IMR-90 (cell line): ENCODE results near the gene MPI. TPM values are rescaled to one million over a fixed set of nuclear protein-coding genes. Genes with fewer than 3 reads are reported as not detected.
A peak's percentile ranks its signal among the peaks of the same experiment; 100 is the strongest.

Experiments
- ATAC-seq: fragments of 200-7000 bp; cut with Tn5 transposase; 2 replicates; pipeline ENCODE4 v1.9.1; 2020; ENCODE audit warnings: low read depth, mild to moderate bottlenecking, moderate library complexity
- BruUV-seq: library from RNA; stranded (reverse); fragments of 400-500 nt; replicated peaks from 2 replicates; lab custom pipeline; 2021; lab: Mats Ljungman, UMichigan
- CTCF ChIA-PET: fragments of 300-600 bp; formaldehyde crosslinking; extraction: SDS; loops from one replicate; lab custom pipeline; 2021; ENCODE audit warnings: antibody characterized with exemption; lab: Yijun Ruan, JAX
- POLR2A ChIA-PET: fragments of 300-600 bp; sonication (Branson Sonifier 250); formaldehyde crosslinking; loops from one replicate; lab custom pipeline; 2022; ENCODE audit warnings: antibody characterized with exemption; ENCODE audit not compliant: unreplicated experiment; lab: Charles Lee
- DNase-seq: peaks from one replicate; pipeline ENCODE4 v3.0.0; 2013
- H2AFZ ChIP-seq: replicated peaks from 2 replicates; pipeline ENCODE3; 2013; ENCODE audit warnings: low read length, mild to moderate bottlenecking; ENCODE audit not compliant: poor library complexity
- H2AK5ac ChIP-seq: 2 replicates; pipeline ENCODE4 v1.6.1; 2013; ENCODE audit warnings: low read depth, low read length, inconsistent platforms
- H2AK9ac ChIP-seq: replicated peaks from 2 replicates; pipeline ENCODE3; 2013; ENCODE audit warnings: mild to moderate bottlenecking, low read depth, low read length, moderate library complexity; ENCODE audit not compliant: poor library complexity
- H2BK120ac ChIP-seq: 2 replicates; pipeline ENCODE4 v1.6.1; 2013; ENCODE audit warnings: low read depth, low read length, inconsistent platforms
- H2BK15ac ChIP-seq: 3 replicates; pipeline ENCODE4 v1.6.1; 2013; ENCODE audit warnings: low read depth, low read length, inconsistent platforms
- H2BK20ac ChIP-seq: 2 replicates; pipeline ENCODE4 v1.6.1; 2013; ENCODE audit warnings: low read depth, mild to moderate bottlenecking, inconsistent platforms, low read length, moderate library complexity
- H2BK5ac ChIP-seq: 2 replicates; pipeline ENCODE4 v1.6.1; 2013; ENCODE audit warnings: mild to moderate bottlenecking, low read depth, low read length, inconsistent platforms; ENCODE audit not compliant: poor library complexity, severe bottlenecking
- H3K14ac ChIP-seq: replicated peaks from 2 replicates; pipeline ENCODE4 v1.6.1; 2013; ENCODE audit warnings: low read depth, low read length, inconsistent platforms
- H3K18ac ChIP-seq: 2 replicates; pipeline ENCODE4 v1.6.1; 2013; ENCODE audit warnings: low read depth, low read length, control low read depth
- H3K23ac ChIP-seq: 2 replicates; pipeline ENCODE4 v1.6.1; 2013; ENCODE audit warnings: low read depth, low read length, inconsistent platforms
- H3K27ac ChIP-seq: 2 replicates; pipeline ENCODE4 v1.5.1; 2013; ENCODE audit warnings: mild to moderate bottlenecking, control low read depth, low read length; ENCODE audit not compliant: insufficient read depth
- H3K27me3 ChIP-seq: 2 replicates; pipeline ENCODE4 v1.6.1; 2013; ENCODE audit warnings: low read length; ENCODE audit not compliant: control insufficient read depth, insufficient read depth
- H3K36me3 ChIP-seq: 2 replicates; pipeline ENCODE4 v1.6.1; 2013; ENCODE audit warnings: low read length, mixed read lengths; ENCODE audit not compliant: control insufficient read depth, insufficient read depth
- H3K4ac ChIP-seq: 2 replicates; pipeline ENCODE4 v1.6.1; 2013; ENCODE audit warnings: low read depth, low read length, inconsistent platforms
- H3K4me1 ChIP-seq: 2 replicates; pipeline ENCODE4 v1.6.1; 2013; ENCODE audit warnings: low read length, mixed read lengths; ENCODE audit not compliant: control insufficient read depth, insufficient read depth
- H3K4me2 ChIP-seq: 2 replicates; pipeline ENCODE4 v1.6.1; 2013; ENCODE audit warnings: low read depth, mild to moderate bottlenecking, control low read depth, low read length, moderate library complexity
- H3K4me3 ChIP-seq: 2 replicates; pipeline ENCODE4 v1.5.1; 2013; ENCODE audit warnings: low read depth, mild to moderate bottlenecking, control low read depth, low read length, moderate library complexity; ENCODE audit not compliant: insufficient read depth
- H3K56ac ChIP-seq: 2 replicates; pipeline ENCODE4 v1.6.1; 2013; ENCODE audit warnings: low read length, inconsistent platforms; ENCODE audit not compliant: insufficient read depth; ENCODE audit errors: extremely low read depth
- H3K79me1 ChIP-seq, 2 experiments: 2 replicates each; pipeline ENCODE4 v1.6.1; 2013; ENCODE audit warnings: low read length in 2 of 2, inconsistent platforms in 1 of 2, low read depth in 1 of 2
- H3K9ac ChIP-seq: 2 replicates; pipeline ENCODE4 v1.6.1; 2013; ENCODE audit warnings: low read depth, low read length, control low read depth
- H3K9me1 ChIP-seq: 2 replicates; pipeline ENCODE4 v1.6.1; 2013; ENCODE audit warnings: low read length, inconsistent platforms; ENCODE audit not compliant: insufficient read depth
- H3K9me3 ChIP-seq: 2 replicates; pipeline ENCODE4 v1.6.1; 2013; ENCODE audit warnings: low read length; ENCODE audit not compliant: control insufficient read depth, insufficient read depth
- H4K20me1 ChIP-seq: 2 replicates; pipeline ENCODE4 v1.6.1; 2013; ENCODE audit warnings: low read length, inconsistent platforms; ENCODE audit not compliant: insufficient read depth
- H4K5ac ChIP-seq: 2 replicates; pipeline ENCODE4 v1.6.1; 2013; ENCODE audit warnings: mild to moderate bottlenecking, low read depth, low read length, control low read depth
- H4K8ac ChIP-seq, 2 experiments: 2 replicates each; pipeline ENCODE4 v1.6.1; 2013; ENCODE audit warnings: low read depth in 2 of 2, low read length in 2 of 2, control low read depth in 1 of 2, inconsistent platforms in 1 of 2
- H4K91ac ChIP-seq: 2 replicates; pipeline ENCODE4 v1.6.1; 2013; ENCODE audit warnings: low read depth, low read length, inconsistent platforms; ENCODE audit not compliant: insufficient read depth
- CHD1 ChIP-seq: IDR thresholded peaks from 2 replicates; pipeline ENCODE4 v1.6.1; 2012; ENCODE audit warnings: low read depth, low read length, improper control_type of control experiment
- MAZ ChIP-seq: IDR thresholded peaks from 2 replicates; pipeline ENCODE4 v1.6.1; 2012; ENCODE audit warnings: low read depth, mild to moderate bottlenecking, low read length, improper control_type of control experiment, moderate library complexity, borderline replicate concordance
- POLR2A ChIP-seq: IDR thresholded peaks from 2 replicates; pipeline ENCODE4 v1.6.1; 2012; ENCODE audit warnings: mild to moderate bottlenecking, low read depth, low read length
- RFX5 ChIP-seq: IDR thresholded peaks from 2 replicates; pipeline ENCODE4 v1.8.0; 2012; ENCODE audit warnings: low read depth, mild to moderate bottlenecking, low read length, moderate library complexity
- WGBS, 2 experiments: methylation state at CpG; one replicate each; pipeline versions ENCODE4 v1.1.5 to v1.1.7; 2013; ENCODE audit warnings: missing lambda C conversion rate in 2 of 2; ENCODE audit not compliant: insufficient read length in 1 of 2; ENCODE audit errors: extremely low coverage in 2 of 2; 5-methylcytosine and 5-hydroxymethylcytosine counted together
- dilution Hi-C: fragments of 300-500 bp; cut with HindIII; formaldehyde crosslinking; loops from one replicate; pipeline ENCODE4 v1.14.3; 2018; ENCODE audit warnings: low sequenced_read_pairs; ENCODE audit not compliant: unreplicated experiment
- in situ Hi-C: fragments of 300-500 bp; cut with MboI; formaldehyde crosslinking; loops from 3 replicates; pipeline ENCODE4 v1.14.3; 2019; ENCODE audit warnings: low sequenced_read_pairs, inconsistent platforms, mixed read lengths
- intact Hi-C: fragments of 100-400 bp; cut with micrococcal nuclease; formaldehyde crosslinking; loops from 2 replicates; pipeline ENCODE4 v1.10.0; 2022
- polyA plus RNA-seq, 3 experiments: library from polyadenylated mRNA; depleted of rRNA; stranded (reverse); fragments of >200 nt; gene quantifications; 2 replicates each; pipeline ENCODE4 v1.2.3, GENCODE V29; 2012; ENCODE audit warnings: low replicate concordance in 1 of 3
- total RNA-seq: library from RNA; depleted of rRNA; stranded (reverse); fragments of >200 nt; gene quantifications from 2 replicates; pipeline ENCODE4 v1.2.3, GENCODE V29; 2012
- TF ChIP-seq, protein P1 (sequence below): conservative IDR thresholded peaks from 2 replicates; pipeline ENCODE4 v1.5.1; 2012; ENCODE audit warnings: mild to moderate bottlenecking, low read depth, low read length, improper control_type of control experiment
- TF ChIP-seq, protein P2 (sequence below): fragments of 150-350 bp; IDR thresholded peaks from 2 replicates; pipeline ENCODE4 v1.6.1; 2017; ENCODE audit warnings: mild to moderate bottlenecking, antibody characterized with exemption, low read length, low read depth
- TF ChIP-seq, protein P3 (sequence below): fragments of 150-350 bp; IDR thresholded peaks from 2 replicates; pipeline ENCODE4 v1.6.1; 2016; ENCODE audit warnings: low read depth, mild to moderate bottlenecking, low read length, moderate library complexity, borderline replicate concordance

Gene MPI
- total and polyA plus RNA-seq, 2 of the 4 experiments (the other 2 are of a cell fraction): 80.1 to 91.8 TPM

DNA sequence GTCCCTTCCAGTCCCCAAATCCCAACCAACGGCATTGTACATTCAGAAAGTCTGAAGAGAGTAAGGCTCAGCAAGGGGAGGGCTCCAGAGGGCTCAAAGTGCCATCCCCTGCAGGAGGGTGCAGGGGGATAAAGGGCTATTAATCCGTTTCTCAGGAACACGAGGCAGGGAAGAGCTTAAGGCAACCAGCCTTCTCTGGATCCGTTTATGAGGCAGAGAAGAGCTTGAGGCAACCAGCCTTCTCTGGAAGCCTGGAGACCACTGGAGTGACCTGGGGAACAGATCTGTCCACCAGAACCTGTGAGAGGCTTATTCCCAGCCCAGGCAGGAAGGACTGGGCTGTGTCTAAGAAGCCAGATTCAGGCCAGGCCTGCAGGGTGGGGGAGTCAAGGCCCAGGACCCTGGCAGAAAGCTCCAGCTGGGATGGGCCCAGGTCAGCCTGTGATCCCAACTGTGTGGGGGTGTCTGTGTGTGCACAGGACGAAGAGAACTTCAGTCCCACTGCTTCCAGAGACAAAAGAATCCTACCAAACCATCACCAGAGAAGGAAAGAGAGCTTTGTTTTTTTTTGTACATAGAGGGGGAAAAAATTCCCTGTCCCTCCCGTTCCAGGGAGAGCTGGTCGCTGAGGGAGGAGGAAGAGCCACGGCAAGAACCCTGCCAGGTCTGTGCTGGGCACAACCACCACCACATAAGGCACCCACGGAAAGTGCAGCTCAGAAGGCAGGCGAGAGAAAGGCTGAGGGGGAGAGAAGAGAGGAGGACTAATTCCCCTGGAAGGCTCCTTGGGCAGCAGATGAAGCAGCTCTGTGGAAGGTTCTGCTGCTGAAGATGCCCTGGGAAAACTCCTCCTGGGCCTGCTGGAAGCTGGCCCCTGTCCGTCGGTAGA lies 45.3 kb upstream of the MPI start:
- WGBS, 2 experiments: 85% methylated on average over 3 of the region's 12 CpGs; no CpG with 5 or more reads in 1 of the 2 experiments
- peaks cover 24% of the 10 kb centered on the region for H3K36me3 ChIP-seq
- H3K14ac ChIP-seq: no peak overlapping the region
- H3K9me1 ChIP-seq: 0 out of 2 replicates have a peak, but pooled peaks cover 3% of the 10 kb centered on the region
- H2BK5ac ChIP-seq: no peak overlapping the region
- H2AK9ac ChIP-seq: peak overlapping the region; percentile 94
- H4K5ac ChIP-seq: no peak overlapping the region
- no peak overlapping the region for H3K23ac ChIP-seq
- CTCF ChIA-PET: no interaction called here
- H3K4me3 ChIP-seq: no peak overlapping the region
- no peaks in the 10 kb centered on the region for H3K9me3 ChIP-seq
- H3K4ac ChIP-seq: no peak overlapping the region
- TF ChIP-seq, protein P1, sequence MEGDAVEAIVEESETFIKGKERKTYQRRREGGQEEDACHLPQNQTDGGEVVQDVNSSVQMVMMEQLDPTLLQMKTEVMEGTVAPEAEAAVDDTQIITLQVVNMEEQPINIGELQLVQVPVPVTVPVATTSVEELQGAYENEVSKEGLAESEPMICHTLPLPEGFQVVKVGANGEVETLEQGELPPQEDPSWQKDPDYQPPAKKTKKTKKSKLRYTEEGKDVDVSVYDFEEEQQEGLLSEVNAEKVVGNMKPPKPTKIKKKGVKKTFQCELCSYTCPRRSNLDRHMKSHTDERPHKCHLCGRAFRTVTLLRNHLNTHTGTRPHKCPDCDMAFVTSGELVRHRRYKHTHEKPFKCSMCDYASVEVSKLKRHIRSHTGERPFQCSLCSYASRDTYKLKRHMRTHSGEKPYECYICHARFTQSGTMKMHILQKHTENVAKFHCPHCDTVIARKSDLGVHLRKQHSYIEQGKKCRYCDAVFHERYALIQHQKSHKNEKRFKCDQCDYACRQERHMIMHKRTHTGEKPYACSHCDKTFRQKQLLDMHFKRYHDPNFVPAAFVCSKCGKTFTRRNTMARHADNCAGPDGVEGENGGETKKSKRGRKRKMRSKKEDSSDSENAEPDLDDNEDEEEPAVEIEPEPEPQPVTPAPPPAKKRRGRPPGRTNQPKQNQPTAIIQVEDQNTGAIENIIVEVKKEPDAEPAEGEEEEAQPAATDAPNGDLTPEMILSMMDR: no peak
- TF ChIP-seq CHD1: no peak
- TF ChIP-seq, protein P2, sequence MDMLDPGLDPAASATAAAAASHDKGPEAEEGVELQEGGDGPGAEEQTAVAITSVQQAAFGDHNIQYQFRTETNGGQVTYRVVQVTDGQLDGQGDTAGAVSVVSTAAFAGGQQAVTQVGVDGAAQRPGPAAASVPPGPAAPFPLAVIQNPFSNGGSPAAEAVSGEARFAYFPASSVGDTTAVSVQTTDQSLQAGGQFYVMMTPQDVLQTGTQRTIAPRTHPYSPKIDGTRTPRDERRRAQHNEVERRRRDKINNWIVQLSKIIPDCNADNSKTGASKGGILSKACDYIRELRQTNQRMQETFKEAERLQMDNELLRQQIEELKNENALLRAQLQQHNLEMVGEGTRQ: no peak
- TF ChIP-seq, protein P3, sequence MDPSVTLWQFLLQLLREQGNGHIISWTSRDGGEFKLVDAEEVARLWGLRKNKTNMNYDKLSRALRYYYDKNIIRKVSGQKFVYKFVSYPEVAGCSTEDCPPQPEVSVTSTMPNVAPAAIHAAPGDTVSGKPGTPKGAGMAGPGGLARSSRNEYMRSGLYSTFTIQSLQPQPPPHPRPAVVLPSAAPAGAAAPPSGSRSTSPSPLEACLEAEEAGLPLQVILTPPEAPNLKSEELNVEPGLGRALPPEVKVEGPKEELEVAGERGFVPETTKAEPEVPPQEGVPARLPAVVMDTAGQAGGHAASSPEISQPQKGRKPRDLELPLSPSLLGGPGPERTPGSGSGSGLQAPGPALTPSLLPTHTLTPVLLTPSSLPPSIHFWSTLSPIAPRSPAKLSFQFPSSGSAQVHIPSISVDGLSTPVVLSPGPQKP: no peak
- TF ChIP-seq MAZ: no peak
- TF ChIP-seq RFX5: no peak
- TF ChIP-seq POLR2A: no peak
- no peak overlapping the region for H2AFZ ChIP-seq
- H2BK20ac ChIP-seq: no peak overlapping the region
- no peaks in the 10 kb centered on the region for H3K27me3 ChIP-seq
- H2AK5ac ChIP-seq: no peak overlapping the region
- H3K18ac ChIP-seq: no peak overlapping the region
- no peak overlapping the region for H4K91ac ChIP-seq
- intact Hi-C loops: loop anchor here (5.0 kb wide), 2 partner anchors 48 to 63 kb away; partner anchors contain the start of genes FAM219B and MPI
- H2BK15ac ChIP-seq: no peak overlapping the region
- dilution Hi-C loops: no loop called here
- DNase-seq (no peak), ATAC-seq (no peak)
- no peak overlapping the region for H3K9ac ChIP-seq
- no TSS peak for BruUV-seq
- H4K20me1 ChIP-seq: no peaks in the 10 kb centered on the region
- H3K27ac ChIP-seq: no peak overlapping the region
- H3K4me2 ChIP-seq: no peak overlapping the region
- H3K56ac ChIP-seq: no peak overlapping the region
- H3K79me1 ChIP-seq: peaks cover 0 to 17% of the 10 kb centered on the region in 2 experiments; a peak in 1 of 4 replicates
- peaks cover 4% of the 10 kb centered on the region; the same call in 1 of the 2 replicates for H3K4me1 ChIP-seq
- POLR2A ChIA-PET: no interaction called here
- no peak overlapping the region for H2BK120ac ChIP-seq
- no peak overlapping the region for H4K8ac ChIP-seq
- in situ Hi-C loops: no loop called here
